DND-41 (cell line): ENCODE results near the gene VENTX.

Source experiments
- ATAC-seq: fragments of 200-7000 bp; cut with Tn5 transposase; 3 replicates; pipeline ENCODE4 v1.9.1; 2021; ENCODE audit warnings: low read depth; ENCODE audit not compliant: insufficient read depth
- DNase-seq: peaks from one replicate; pipeline ENCODE4 v3.0.0-alpha.2; 2020
- H2AFZ ChIP-seq: 2 replicates; pipeline ENCODE4 v1.6.0; 2012; ENCODE audit warnings: low read depth, low read length
- H3K27ac ChIP-seq: 2 replicates; pipeline ENCODE4 v1.5.1; 2012; ENCODE audit warnings: low read length, inconsistent platforms
- H3K27me3 ChIP-seq: fragments of 200-600 bp; sonication (generic); 2 replicates; pipeline ENCODE4 v1.6.0; 2012; ENCODE audit warnings: low read length, mild to moderate bottlenecking, inconsistent platforms; ENCODE audit not compliant: insufficient read depth, poor library complexity
- H3K36me3 ChIP-seq: 2 replicates; pipeline ENCODE4 v1.5.1; 2012; ENCODE audit warnings: low read length, inconsistent platforms; ENCODE audit not compliant: insufficient read depth
- H3K4me1 ChIP-seq: 2 replicates; pipeline ENCODE4 v1.5.1; 2012; ENCODE audit warnings: mild to moderate bottlenecking, low read length; ENCODE audit not compliant: insufficient read depth
- H3K4me2 ChIP-seq: 2 replicates; pipeline ENCODE4 v1.6.0; 2012; ENCODE audit warnings: mild to moderate bottlenecking, moderate library complexity, low read length, inconsistent platforms; ENCODE audit not compliant: insufficient read depth
- H3K4me3 ChIP-seq, 2 experiments: fragments of 200-600 bp in 1 of 2; shearing (Covaris generic) in 1 of 2; 2 replicates each; pipeline ENCODE4 v1.5.1; 2012 to 2016; ENCODE audit warnings: inconsistent platforms in 2 of 2, low read length in 2 of 2, mild to moderate bottlenecking in 2 of 2, low read depth in 1 of 2, moderate library complexity in 1 of 2
- H3K79me2 ChIP-seq: 2 replicates; pipeline ENCODE4 v1.6.0; 2012; ENCODE audit warnings: low read length, inconsistent platforms; ENCODE audit not compliant: insufficient read depth
- H3K9ac ChIP-seq: 2 replicates; pipeline ENCODE4 v1.6.0; 2012; ENCODE audit warnings: low read depth, mild to moderate bottlenecking, inconsistent platforms, low read length, moderate library complexity
- H3K9me3 ChIP-seq: 2 replicates; pipeline ENCODE4 v1.5.1; 2012; ENCODE audit warnings: low read length, moderate library complexity, mild to moderate bottlenecking, inconsistent platforms; ENCODE audit not compliant: insufficient read depth, severe bottlenecking
- H4K20me1 ChIP-seq: 2 replicates; pipeline ENCODE4 v1.6.0; 2012; ENCODE audit warnings: low read length; ENCODE audit not compliant: insufficient read depth
- CTCF ChIP-seq: IDR thresholded peaks from 2 replicates; pipeline ENCODE4 v1.5.1; 2012; ENCODE audit warnings: borderline replicate concordance, low read length, moderate library complexity, mild to moderate bottlenecking; ENCODE audit not compliant: poor library complexity, severe bottlenecking; ENCODE audit errors: extremely low read depth
- EZH2 ChIP-seq: IDR thresholded peaks from 3 replicates; pipeline ENCODE4 v1.6.1; 2012; ENCODE audit warnings: borderline replicate concordance, low read depth, mild to moderate bottlenecking, moderate library complexity, low read length, inconsistent platforms; ENCODE audit not compliant: severe bottlenecking

VENTX gene

DNA sequence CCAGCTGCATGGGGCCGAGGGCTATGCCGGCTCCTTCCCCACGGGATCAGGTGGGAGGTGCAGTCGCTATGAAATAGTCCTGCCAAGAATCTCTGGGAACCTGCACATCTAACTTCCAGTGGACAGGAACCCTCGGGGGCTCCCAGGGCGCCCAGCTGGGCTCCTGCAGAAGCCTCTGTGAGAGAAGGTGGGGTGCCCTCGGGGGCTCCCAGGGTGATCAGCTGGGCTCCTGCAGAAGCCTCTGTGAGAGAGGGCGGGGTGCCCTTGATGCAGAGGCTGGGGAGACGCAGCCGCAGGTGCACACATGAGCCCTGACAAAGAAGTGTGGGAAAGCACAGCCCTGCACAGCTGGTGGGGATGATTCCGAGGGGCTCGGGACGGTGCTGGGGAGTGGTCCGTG is 5.9 kb downstream of the VENTX start:
- no peak for TF ChIP-seq CTCF
- no peak for TF ChIP-seq EZH2
- Histone ChIP-seq H3K9me3 (no peaks in the 10 kb centered on the region), H3K4me2 (no peak overlapping the region), H3K4me1 (no peaks in the 10 kb centered on the region), H2AFZ (no peak overlapping the region), H3K27me3 (no peaks in the 10 kb centered on the region), H4K20me1 (0 out of 2 replicates have a peak, but pooled peaks cover 3% of the 10 kb centered on the region), H3K4me3 (no peak overlapping the region), H3K9ac (no peak overlapping the region), H3K36me3 (no peaks in the 10 kb centered on the region), H3K27ac (no peak overlapping the region), H3K79me2 (no peaks in the 10 kb centered on the region)
- DNase-seq (no peak), ATAC-seq (no peak)

DNA sequence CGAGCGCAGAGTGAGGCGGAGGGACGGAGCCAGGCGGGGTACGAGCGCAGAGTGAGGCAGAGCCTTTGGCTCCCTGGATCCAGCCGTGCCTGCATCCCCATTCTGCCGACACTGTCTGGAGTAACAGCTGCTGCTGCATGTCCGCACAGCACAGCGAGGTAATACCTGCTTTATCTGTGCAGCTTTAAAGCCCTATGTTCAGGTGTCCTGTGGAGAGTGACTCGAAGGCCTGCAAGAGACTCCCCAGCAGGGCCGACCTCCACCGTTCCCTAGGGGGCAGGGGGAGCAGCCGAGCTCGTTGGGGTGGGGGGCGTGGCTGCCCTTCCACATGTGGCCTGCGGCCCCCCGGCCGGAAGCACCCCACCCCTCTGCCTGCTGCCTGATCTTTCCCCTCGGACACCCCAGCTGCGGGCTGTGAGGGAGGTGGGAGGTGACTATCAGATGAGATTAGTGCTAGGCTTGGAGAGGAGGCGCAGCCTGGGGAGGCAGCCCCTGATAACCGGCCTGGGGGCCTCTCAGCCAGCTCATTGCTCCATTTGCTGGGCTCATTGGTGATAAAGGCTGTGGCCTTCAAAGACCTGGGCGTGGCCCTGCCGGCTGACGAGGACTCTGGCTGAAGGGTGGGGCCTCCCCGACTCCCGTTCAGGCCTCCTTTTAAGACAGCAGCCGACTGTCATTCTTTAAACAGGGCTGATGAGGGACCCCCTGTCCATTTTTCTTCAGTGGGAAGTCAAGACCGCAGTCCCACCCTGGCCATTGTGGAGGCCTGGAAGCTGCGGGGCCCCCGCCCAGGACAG is 8.0 kb downstream of the VENTX start:
- TF ChIP-seq CTCF (no peak), EZH2 (no peak)
- Histone ChIP-seq H2AFZ (no peak overlapping the region), H3K4me2 (no peak overlapping the region), H3K9ac (no peak overlapping the region), H3K79me2 (no peaks in the 10 kb centered on the region), H3K4me3 (no peak overlapping the region), H3K27me3 (no peaks in the 10 kb centered on the region), H3K4me1 (no peaks in the 10 kb centered on the region), H3K9me3 (no peaks in the 10 kb centered on the region), H3K27ac (no peak overlapping the region), H4K20me1 (0 out of 2 replicates have a peak, but pooled peaks cover 3% of the 10 kb centered on the region), H3K36me3 (no peaks in the 10 kb centered on the region)
- ATAC-seq = no peak
- DNase-seq = no peak

GRCh38 chr10:133246236-133246626 is 8.6 kb downstream of the VENTX start:
- Histone ChIP-seq H3K4me1 (no peaks in the 10 kb centered on the region), H3K9me3 (no peaks in the 10 kb centered on the region), H3K4me2 (no peak overlapping the region), H3K36me3 (no peaks in the 10 kb centered on the region), H3K9ac (no peak overlapping the region), H3K27ac (no peak overlapping the region), H4K20me1 (0 out of 2 replicates have a peak, but pooled peaks cover 3% of the 10 kb centered on the region), H2AFZ (no peak overlapping the region), H3K4me3 (no peak overlapping the region), H3K27me3 (no peaks in the 10 kb centered on the region), H3K79me2 (no peaks in the 10 kb centered on the region)
- ATAC-seq (no peak), DNase-seq (no peak)
- no peak for TF ChIP-seq CTCF
- no peak for TF ChIP-seq EZH2
